Thyroid gland (tissue), 4 donors: ENCODE measurements around the gene OR10A6.

Source experiments
- POLR2A ChIP-seq, 2 donors: fragments of 450-650 bp; IDR thresholded peaks; one replicate each; pipeline ENCODE4 v1.6.1; 2017; ENCODE audit warnings: antibody characterized with exemption in 2 of 2, mild to moderate bottlenecking in 2 of 2, moderate library complexity in 1 of 2
- TF ChIP-seq, protein P1 (sequence below), 6 experiments: fragments of 200-600 bp in 3 of 6; fragments of 450-650 bp in 3 of 6; sonication (generic) in 3 of 6; IDR thresholded peaks; one replicate each; pipeline ENCODE4 v1.5.1; 2016 to 2019; ENCODE audit warnings: antibody characterized with exemption in 6 of 6, mild to moderate bottlenecking in 2 of 6, inconsistent platforms in 1 of 6, moderate library complexity in 1 of 6

DNA sequence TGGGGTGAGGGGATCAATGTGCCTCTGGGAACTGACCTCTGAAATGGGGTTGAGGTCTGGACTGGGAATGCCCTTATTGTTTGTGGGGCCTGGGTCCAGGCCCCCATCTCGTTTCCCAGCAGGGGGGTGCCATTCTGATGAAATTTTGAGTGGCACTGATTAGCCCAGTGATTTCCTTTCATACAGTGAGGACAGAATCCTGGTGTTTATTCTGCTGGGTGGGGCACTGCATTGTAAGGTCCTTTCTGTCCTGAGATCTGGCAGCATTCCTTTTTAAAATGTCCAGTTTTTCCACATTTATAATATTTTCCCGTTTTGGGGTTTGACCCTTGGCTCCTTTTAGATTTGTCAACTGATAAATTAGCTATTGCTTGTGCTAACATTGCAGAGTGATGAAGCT lies 27.1 kb downstream of the OR10A6 start:
- TF ChIP-seq, protein P1, sequence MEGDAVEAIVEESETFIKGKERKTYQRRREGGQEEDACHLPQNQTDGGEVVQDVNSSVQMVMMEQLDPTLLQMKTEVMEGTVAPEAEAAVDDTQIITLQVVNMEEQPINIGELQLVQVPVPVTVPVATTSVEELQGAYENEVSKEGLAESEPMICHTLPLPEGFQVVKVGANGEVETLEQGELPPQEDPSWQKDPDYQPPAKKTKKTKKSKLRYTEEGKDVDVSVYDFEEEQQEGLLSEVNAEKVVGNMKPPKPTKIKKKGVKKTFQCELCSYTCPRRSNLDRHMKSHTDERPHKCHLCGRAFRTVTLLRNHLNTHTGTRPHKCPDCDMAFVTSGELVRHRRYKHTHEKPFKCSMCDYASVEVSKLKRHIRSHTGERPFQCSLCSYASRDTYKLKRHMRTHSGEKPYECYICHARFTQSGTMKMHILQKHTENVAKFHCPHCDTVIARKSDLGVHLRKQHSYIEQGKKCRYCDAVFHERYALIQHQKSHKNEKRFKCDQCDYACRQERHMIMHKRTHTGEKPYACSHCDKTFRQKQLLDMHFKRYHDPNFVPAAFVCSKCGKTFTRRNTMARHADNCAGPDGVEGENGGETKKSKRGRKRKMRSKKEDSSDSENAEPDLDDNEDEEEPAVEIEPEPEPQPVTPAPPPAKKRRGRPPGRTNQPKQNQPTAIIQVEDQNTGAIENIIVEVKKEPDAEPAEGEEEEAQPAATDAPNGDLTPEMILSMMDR (IDR thresholded peaks at IDR 0.05) = no peak
- no peak for TF ChIP-seq POLR2A (IDR thresholded peaks at IDR 0.05)
